ENCODE results near the gene FCHSD2.

The FCHSD2 gene

GRCh38 chr11:73142128-73142377 is at the start of gene FCHSD2:
Gene FCHSD2 (minus strand): TSS chr11:73142318. CDS start chr11:73141877, 441 bp downstream.
- DNase-seq (ENCODE audit: low read depth in 2 of 2) = no peak

GRCh38 chr11:73191151-73191550 is 49.0 kb upstream of the FCHSD2 start:
- DNase-seq (ENCODE audit: low read depth in 2 of 2) = no peak

GRCh38 chr11:73190557-73190885 is 48.4 kb upstream of the FCHSD2 start:
- DNase-seq (ENCODE audit: low read depth in 2 of 2) = no peak

GRCh38 chr11:73189723-73190556 is 47.8 kb upstream of the FCHSD2 start:
- no peak for DNase-seq (ENCODE audit: low read depth in 2 of 2)

GRCh38 chr11:73189315-73189714 is 47.2 kb upstream of the FCHSD2 start:
- no peak for DNase-seq (ENCODE audit: low read depth in 2 of 2)

- DNase-seq (ENCODE audit: low read depth in 2 of 2) = no peak
Observed at GRCh38 chr11:73188301-73188700, 46.2 kb upstream of the FCHSD2 start.

- no peak for DNase-seq (ENCODE audit: low read depth in 2 of 2)
Observed at GRCh38 chr11:73187854-73188253, 45.7 kb upstream of the FCHSD2 start.

- DNase-seq (ENCODE audit: low read depth in 2 of 2) = no peak
Observed at GRCh38 chr11:73186886-73187285, 44.8 kb upstream of the FCHSD2 start.

GRCh38 chr11:73186294-73186850 is 44.3 kb upstream of the FCHSD2 start:
- DNase-seq (ENCODE audit: low read depth in 2 of 2) = no peak

GRCh38 chr11:73185680-73186293 is 43.7 kb upstream of the FCHSD2 start:
- no peak for DNase-seq (ENCODE audit: low read depth in 2 of 2)

GRCh38 chr11:73184953-73185671 is 43.0 kb upstream of the FCHSD2 start:
- DNase-seq (ENCODE audit: low read depth in 2 of 2) = no peak

GRCh38 chr11:73182824-73183321 is 40.8 kb upstream of the FCHSD2 start:
- DNase-seq (ENCODE audit: low read depth in 2 of 2) = no peak

- DNase-seq (ENCODE audit: low read depth in 2 of 2) = no peak
Observed at GRCh38 chr11:73178681-73179080, 36.6 kb upstream of the FCHSD2 start.

GRCh38 chr11:73177778-73178539 is 35.8 kb upstream of the FCHSD2 start:
- peak; percentile 55 to 61 for DNase-seq (ENCODE audit: low read depth in 2 of 2)

GRCh38 chr11:73177380-73177777 is 35.3 kb upstream of the FCHSD2 start:
- DNase-seq (ENCODE audit: low read depth in 2 of 2) = no peak

GRCh38 chr11:73176874-73177155 is 34.7 kb upstream of the FCHSD2 start:
- DNase-seq (ENCODE audit: low read depth in 2 of 2) = no peak

- no peak for DNase-seq (ENCODE audit: low read depth in 2 of 2)
Observed at GRCh38 chr11:73176145-73176873, 34.2 kb upstream of the FCHSD2 start.

GRCh38 chr11:73175551-73176144 is 33.5 kb upstream of the FCHSD2 start:
- DNase-seq (ENCODE audit: low read depth in 2 of 2) = no peak

GRCh38 chr11:73174495-73174791 is 32.3 kb upstream of the FCHSD2 start:
- DNase-seq (ENCODE audit: low read depth in 2 of 2) = no peak

GRCh38 chr11:73173755-73174494 is 31.8 kb upstream of the FCHSD2 start:
- no peak for DNase-seq (ENCODE audit: low read depth in 2 of 2)
